HepG2 (cell line): ENCODE data around the gene OTUD7B. TPM values are rescaled to one million over a fixed set of nuclear protein-coding genes. Genes with fewer than 3 reads are reported as not detected.

ENCODE experiments used
- ATAC-seq: fragments of 200-7000 bp; cut with Tn5 transposase; 3 replicates; pipeline ENCODE4 v1.9.1; 2020; ENCODE audit warnings: mild to moderate bottlenecking, moderate library complexity
- BruUV-seq: library from RNA; stranded (reverse); fragments of 400-500 nt; replicated peaks from 2 replicates; lab custom pipeline; 2021; lab: Mats Ljungman, UMichigan
- CTCF ChIA-PET: fragments of 300-600 bp; formaldehyde crosslinking; extraction: SDS; loops from one replicate; lab custom pipeline; 2021; ENCODE audit warnings: low total read pairs, inconsistent platforms, low intra/inter-chr PET ratio; lab: Yijun Ruan, JAX
- POLR2A ChIA-PET: fragments of 350-600 bp; sonication (Branson Sonifier 250); formaldehyde crosslinking; loops from one replicate; lab custom pipeline; 2020; ENCODE audit warnings: antibody characterized with exemption, inconsistent platforms; lab: Yijun Ruan, JAX
- DNase-seq: peaks from one replicate; pipeline ENCODE4 v3.0.0-alpha.2; 2015; ENCODE audit warnings: low spot score
- FAIRE-seq: peaks from 3 replicates; lab custom pipeline; 2011; peaks lifted over from hg19 to GRCh38; lab: Jason Lieb, UNC
- H2AFZ ChIP-seq: one replicate; pipeline ENCODE4 v1.6.1; 2011; ENCODE audit warnings: low read length, inconsistent platforms
- H3K27ac ChIP-seq: fragments of 300-600 bp; 3 replicates; pipeline ENCODE4 v1.8.0; 2011; ENCODE audit warnings: mixed run types, mild to moderate bottlenecking, mixed read lengths, low read length, inconsistent platforms; ENCODE audit not compliant: insufficient read depth; ENCODE audit errors: extremely low read length
- H3K27me3 ChIP-seq, 2 experiments: fragments of 200-600 bp in 1 of 2; 2 replicates in 1 of 2; 3 replicates in 1 of 2; pipeline versions ENCODE4 v1.6.0 to v1.8.0; 2011; ENCODE audit warnings: low read length in 2 of 2, mild to moderate bottlenecking in 2 of 2, moderate library complexity in 2 of 2, inconsistent platforms in 1 of 2; ENCODE audit not compliant: insufficient read depth in 2 of 2, control insufficient read depth in 1 of 2
- H3K36me3 ChIP-seq, 2 experiments: fragments of 200-600 bp in 1 of 2; replicated peaks in 1 of 2; 2 replicates in 1 of 2; 3 replicates in 1 of 2; pipeline versions ENCODE4 v1.5.1 to v1.8.0; 2011; ENCODE audit warnings: low read length in 2 of 2, inconsistent platforms in 1 of 2; ENCODE audit not compliant: insufficient read depth in 2 of 2, control insufficient read depth in 1 of 2
- H3K4me1 ChIP-seq: 2 replicates; pipeline ENCODE4 v1.5.1; 2012; ENCODE audit warnings: low read length, inconsistent platforms; ENCODE audit not compliant: insufficient read depth
- H3K4me2 ChIP-seq: 2 replicates; pipeline ENCODE4 v1.6.0; 2011; ENCODE audit warnings: low read depth, low read length, inconsistent platforms
- H3K4me3 ChIP-seq, 3 experiments: fragments of 200-600 bp in 1 of 3; sonication (generic), shearing (Covaris generic) in 1 of 3; replicated peaks in 1 of 3; 2 replicates each; pipeline ENCODE4 v1.5.1; 2011 to 2016; ENCODE audit warnings: low read length in 3 of 3, inconsistent platforms in 2 of 3, low read depth in 2 of 3, mild to moderate bottlenecking in 2 of 3, control low read depth in 1 of 3, mixed read lengths in 1 of 3; ENCODE audit not compliant: insufficient read depth in 1 of 3
- H3K79me2 ChIP-seq: one replicate; pipeline ENCODE4 v1.6.1; 2011; ENCODE audit warnings: low read length, inconsistent platforms; ENCODE audit not compliant: insufficient read depth
- H3K9ac ChIP-seq: 2 replicates; pipeline ENCODE4 v1.6.0; 2011; ENCODE audit warnings: mild to moderate bottlenecking, low read depth, low read length, inconsistent platforms; ENCODE audit not compliant: insufficient read depth
- H3K9me3 ChIP-seq: 2 replicates; pipeline ENCODE4 v1.5.1; 2012; ENCODE audit warnings: mild to moderate bottlenecking, low read length
- H4K20me1 ChIP-seq: 2 replicates; pipeline ENCODE4 v1.6.0; 2011; ENCODE audit warnings: inconsistent platforms, mild to moderate bottlenecking, low read length, moderate library complexity; ENCODE audit not compliant: insufficient read depth
- FOXM1 ChIP-seq: sonication (generic); formaldehyde crosslinking; IDR thresholded peaks from 2 replicates; pipeline ENCODE4 v1.5.0; 2020; ENCODE audit warnings: missing genetic modification reagents
- HCFC1 ChIP-seq: fragments of 150-350 bp; IDR thresholded peaks from 2 replicates; pipeline ENCODE4 v1.6.1; 2014; ENCODE audit warnings: low read depth, low read length
- RFXANK ChIP-seq: IDR thresholded peaks from 2 replicates; pipeline ENCODE4 v1.6.1; 2016
- SIN3B ChIP-seq: fragments of 150-350 bp; IDR thresholded peaks from 2 replicates; pipeline ENCODE4 v1.6.1; 2014; ENCODE audit warnings: low read length
- SP1 ChIP-seq, 2 experiments: fragments of 450-650 bp in 1 of 2; sonication (generic) in 1 of 2; formaldehyde crosslinking in 1 of 2; IDR thresholded peaks; 2 replicates each; pipeline versions ENCODE4 v1.4.0 to v1.6.1; 2016 to 2020; ENCODE audit warnings: missing genetic modification reagents in 1 of 2
- ZBTB26 ChIP-seq: IDR thresholded peaks from 2 replicates; pipeline ENCODE4 v1.6.1; 2016; ENCODE audit warnings: missing compliant biosample characterization, missing genetic modification reagents, borderline replicate concordance
- ZFP1 ChIP-seq: IDR thresholded peaks from 2 replicates; pipeline ENCODE4 v1.6.1; 2016
- ZNF446 ChIP-seq: sonication (generic); formaldehyde crosslinking; IDR thresholded peaks from 2 replicates; pipeline ENCODE4 v1.5.0; 2020; ENCODE audit warnings: mild to moderate bottlenecking, missing genetic modification reagents
- WGBS: methylation state at CpG from one replicate; pipeline ENCODE4 v1.1.6; 2017; ENCODE audit warnings: low lambda C conversion rate; 5-methylcytosine and 5-hydroxymethylcytosine counted together
- in situ Hi-C: cut with HindIII; loops from 2 replicates; pipeline ENCODE4 v1.10.0; 2017; ENCODE audit warnings: low pct_unique_long_range_greater_than_20kb; ENCODE audit not compliant: extremely low pct_ligation_motif_present
- intact Hi-C: fragments of 100-400 bp; cut with micrococcal nuclease; formaldehyde crosslinking; loops from one replicate; pipeline ENCODE4 v1.10.0; 2022; ENCODE audit not compliant: unreplicated experiment
- polyA plus RNA-seq, 8 experiments: library from polyadenylated mRNA; depleted of rRNA in 3 of 8; stranded (reverse) in 7 of 8; unstranded in 1 of 8; fragments of >200 nt; fragmentation: Illumina TruSeq in 4 of 8; extraction: Trizol in 4 of 8; gene quantifications; 2 replicates each; pipeline versions ENCODE4 v1.2.1 to v1.2.3, GENCODE V29; 2011 to 2016; ENCODE audit warnings: low read depth in 4 of 8, missing spikeins in 1 of 8, mixed read lengths in 1 of 8; ENCODE audit not compliant: insufficient read depth in 1 of 8
- total RNA-seq, 5 experiments: library from RNA; depleted of rRNA; stranded (reverse); fragments of >200 nt; fragmentation: Illumina TruSeq; extraction: Trizol; gene quantifications; 2 replicates each; pipeline ENCODE4 v1.2.3, GENCODE V29; 2016; ENCODE audit warnings: low read depth in 1 of 5
- TF ChIP-seq, protein P1 (sequence below): sonication (generic); formaldehyde crosslinking; IDR thresholded peaks from 2 replicates; pipeline ENCODE4 v1.4.0; 2020; ENCODE audit warnings: missing genetic modification reagents

OTUD7B gene
- total and polyA plus RNA-seq, 2 of the 13 experiments (the other 11 are each of a cell fraction or from before 2014, with no cell fraction given) = 5.1 to 11.2 TPM

GRCh38 chr1:150020711-150021110, 10.2 kb upstream of the OTUD7B start:
- in situ Hi-C loops (no loop called here), intact Hi-C loops (loop anchor here (1.0 to 5.0 kb wide), 2 partner anchors 9 to 43 kb away; no protein-coding TSS in a partner anchor)
- DNase-seq (no peak), FAIRE-seq (no peak), ATAC-seq (peak; percentile 69)
- H3K9ac ChIP-seq = no peak overlapping the region
- no peak overlapping the region for H2AFZ ChIP-seq
- H4K20me1 ChIP-seq = no peaks in the 10 kb centered on the region
- peaks cover 36% of the 10 kb centered on the region for H3K4me1 ChIP-seq
- H3K4me3 ChIP-seq = no peak overlapping the region
- no peaks in the 10 kb centered on the region for H3K27me3 ChIP-seq
- H3K27ac ChIP-seq = peak overlapping the region; percentile 61
- TSS peak; percentile 99 for BruUV-seq
- no peak for TF ChIP-seq ZNF446 (CRISPR knock-in tag)
- no peak for TF ChIP-seq ZBTB26 (CRISPR knock-in tag)
- TF ChIP-seq RFXANK (CRISPR knock-in tag) = no peak
- TF ChIP-seq SP1 (IDR thresholded peaks at IDR 0.05) = no peak
- TF ChIP-seq SP1 (CRISPR knock-in tag; IDR thresholded peaks at IDR 0.05) = no peak
- TF ChIP-seq ZFP1 (CRISPR knock-in tag) = no peak
- no peak for TF ChIP-seq HCFC1
- TF ChIP-seq FOXM1 = no peak
- no peak for TF ChIP-seq SIN3B
- TF ChIP-seq, protein P1, sequence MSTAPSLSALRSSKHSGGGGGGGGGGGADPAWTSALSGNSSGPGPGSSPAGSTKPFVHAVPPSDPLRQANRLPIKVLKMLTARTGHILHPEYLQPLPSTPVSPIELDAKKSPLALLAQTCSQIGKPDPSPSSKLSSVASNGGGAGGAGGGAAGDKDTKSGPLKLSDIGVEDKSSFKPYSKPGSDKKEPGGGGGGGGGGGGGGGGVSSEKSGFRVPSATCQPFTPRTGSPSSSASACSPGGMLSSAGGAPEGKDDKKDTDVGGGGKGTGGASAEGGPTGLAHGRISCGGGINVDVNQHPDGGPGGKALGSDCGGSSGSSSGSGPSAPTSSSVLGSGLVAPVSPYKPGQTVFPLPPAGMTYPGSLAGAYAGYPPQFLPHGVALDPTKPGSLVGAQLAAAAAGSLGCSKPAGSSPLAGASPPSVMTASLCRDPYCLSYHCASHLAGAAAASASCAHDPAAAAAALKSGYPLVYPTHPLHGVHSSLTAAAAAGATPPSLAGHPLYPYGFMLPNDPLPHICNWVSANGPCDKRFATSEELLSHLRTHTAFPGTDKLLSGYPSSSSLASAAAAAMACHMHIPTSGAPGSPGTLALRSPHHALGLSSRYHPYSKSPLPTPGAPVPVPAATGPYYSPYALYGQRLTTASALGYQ (CRISPR knock-in tag) = no peak
- 23% methylated on average over 2 of the region's 2 CpGs for WGBS
- ChIA-PET POLR2A (interaction anchor here (1.0 to 5.0 kb wide), 5 partner anchors 8 to 134 kb away, joined by 3 to 58 read pairs (median 7); partner anchors contain the start of genes OTUD7B and VPS45), CTCF (no interaction called here)
- H3K9me3 ChIP-seq = no peaks in the 10 kb centered on the region
- no peaks in the 10 kb centered on the region for H3K36me3 ChIP-seq
- no peaks in the 10 kb centered on the region for H3K79me2 ChIP-seq
- peak overlapping the region; percentile 67 for H3K4me2 ChIP-seq
